SK-MEL-5 (cell line): ENCODE results near the gene ENO2. TPM values are rescaled to one million over a fixed set of nuclear protein-coding genes. Genes with fewer than 3 reads are reported as not detected.

Experiments used
- DNase-seq: peaks from one replicate; pipeline ENCODE4 v3.0.0-alpha.2; 2016; ENCODE audit warnings: low read depth, low spot score
- in situ Hi-C: cut with HindIII; loops from 2 replicates; pipeline ENCODE4 v1.10.0; 2016; ENCODE audit warnings: low sequenced_read_pairs, high pct_unique_total_duplicates, low pct_unique_long_range_greater_than_20kb
- small RNA-seq, 2 experiments: library from RNA; depleted of rRNA; stranded (forward); fragments of <200 nt; gene quantifications; one replicate each; pipeline ENCODE3, GENCODE V24; 2014
- total RNA-seq: library from RNA; depleted of rRNA; stranded (reverse); fragments of >200 nt; shearing (Covaris generic); gene quantifications from 2 replicates; pipeline ENCODE4 v1.2.3, GENCODE V29; 2014; rRNA removed

The ENO2 gene
- total RNA-seq, 1 experiment from 2014 or later, result 14.5 TPM

GRCh38 chr12:6963016-6963731 is 48.8 kb downstream of the ENO2 start:
- in situ Hi-C loops, result no loop called here
- DNase-seq, result no peak

DNA sequence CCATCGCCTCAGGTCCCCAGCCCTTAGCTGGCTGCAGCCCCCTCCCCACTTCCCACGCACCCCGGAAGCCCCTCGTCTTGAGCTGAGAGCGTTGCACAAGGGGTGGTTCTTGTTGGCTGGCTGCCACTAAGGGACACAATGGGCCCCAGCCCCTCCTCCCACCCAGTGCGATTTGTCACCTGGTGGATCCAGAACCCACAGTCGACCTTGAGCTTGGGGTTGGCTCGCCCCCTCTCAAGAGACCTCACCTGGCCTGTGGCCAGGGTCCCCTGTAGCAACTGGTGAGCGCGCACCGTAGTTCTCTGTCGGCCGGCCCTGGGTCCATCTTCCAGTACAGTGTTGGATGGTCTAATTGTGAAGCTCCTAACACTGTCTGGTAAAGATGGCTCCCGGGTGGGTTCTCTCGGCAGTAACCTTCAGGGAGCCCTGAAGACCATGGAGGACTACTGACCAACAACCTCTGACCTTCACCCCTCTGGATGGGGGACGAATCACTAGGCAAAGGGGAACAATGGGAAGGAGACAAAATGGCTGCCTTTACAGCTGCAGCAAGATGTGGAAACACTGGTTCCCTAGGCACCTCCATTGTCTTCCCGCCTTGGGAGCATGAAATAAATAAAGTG is 49.5 kb downstream of the ENO2 start:
- in situ Hi-C loops, result no loop called here
- no peak for DNase-seq

GRCh38 chr12:6964605-6965025 is 50.2 kb downstream of the ENO2 start:
- in situ Hi-C loops, result no loop called here

DNA sequence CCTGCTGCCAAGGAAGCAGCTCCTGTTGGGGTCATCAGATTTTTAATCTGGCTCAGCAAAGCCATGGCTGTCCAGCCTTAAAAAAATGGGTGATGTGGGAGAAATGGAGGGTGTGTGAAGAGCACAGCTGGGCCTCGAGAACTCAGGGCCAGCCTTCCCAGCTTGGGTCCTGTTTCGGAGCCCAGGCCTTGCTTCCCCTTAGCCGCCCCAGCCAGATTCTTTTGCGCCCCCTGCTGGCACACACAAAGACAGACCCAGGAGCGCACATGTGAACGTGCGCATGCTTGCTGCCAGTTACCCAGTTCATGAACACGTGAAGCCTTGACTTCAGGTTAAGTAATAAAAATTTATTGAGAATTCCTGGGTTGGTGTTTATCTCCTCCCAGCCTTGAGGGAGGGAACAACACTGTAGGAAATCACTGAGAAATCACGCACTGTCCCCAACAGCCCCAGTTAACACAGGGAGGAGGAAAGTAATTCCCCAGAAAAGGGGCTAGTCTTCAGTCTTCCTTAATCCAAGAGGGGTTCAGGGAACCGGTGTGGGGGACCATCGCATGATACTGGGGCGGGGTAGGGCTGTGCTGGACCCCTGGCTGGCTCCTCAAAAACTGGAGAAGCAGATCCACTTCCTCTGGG is 50.8 kb downstream of the ENO2 start:
- peak; percentile 88 for DNase-seq
- in situ Hi-C loops, result no loop called here

More at GRCh38 chr12:6964605-6965025, 50.2 kb downstream of the ENO2 start:
- no peak for DNase-seq

DNA sequence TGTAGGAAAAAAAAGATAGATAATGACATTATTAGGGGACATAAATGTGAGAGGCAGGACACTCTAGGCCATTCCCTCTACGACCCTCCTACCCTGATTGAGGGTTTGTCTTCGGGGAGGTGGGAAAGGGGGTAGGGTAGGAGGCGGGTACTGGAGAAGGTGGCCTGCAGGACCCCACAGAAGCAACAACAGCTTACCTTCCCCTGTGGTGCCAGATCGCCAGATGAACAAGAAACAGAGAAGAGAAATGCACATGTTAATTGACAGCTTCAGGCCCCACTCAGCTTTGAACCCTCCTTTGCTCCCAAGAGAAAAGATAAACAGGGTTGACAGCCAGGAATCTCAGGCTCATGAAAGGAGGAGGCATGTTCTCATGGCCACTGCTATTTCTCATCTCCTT is 51.3 kb downstream of the ENO2 start:
- in situ Hi-C loops, result no loop called here
- DNase-seq, result no peak

GRCh38 chr12:6966351-6966750 is 52.0 kb downstream of the ENO2 start:
- in situ Hi-C loops, result no loop called here
- DNase-seq, result no peak

DNA sequence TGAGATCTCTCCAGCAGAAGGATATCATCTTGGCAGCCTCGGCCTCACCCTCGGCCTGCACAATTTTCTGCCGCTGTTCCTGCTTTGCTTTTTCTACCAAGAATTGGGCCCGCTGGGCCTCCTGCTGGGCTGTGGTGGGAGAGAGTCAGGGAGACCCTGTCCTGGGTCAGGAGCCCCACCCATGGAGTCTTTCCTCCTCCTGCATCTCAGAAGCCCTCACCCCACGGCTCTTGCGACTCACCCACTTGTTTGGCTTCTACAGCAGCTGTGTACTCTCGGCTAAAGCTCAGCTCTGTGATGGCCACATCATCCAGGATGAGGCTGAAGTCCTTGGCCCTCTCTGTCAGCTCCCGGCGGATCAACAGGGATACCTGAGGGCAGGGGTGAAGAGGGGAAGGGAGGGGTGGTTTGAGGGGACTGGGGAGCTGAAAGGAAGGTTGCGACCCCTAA is 53.3 kb downstream of the ENO2 start:
- in situ Hi-C loops, result no loop called here
- no peak for DNase-seq

GRCh38 chr12:6968426-6968825 is 54.0 kb downstream of the ENO2 start:
- DNase-seq, result no peak
- in situ Hi-C loops, result no loop called here

GRCh38 chr12:6970096-6970527 is 55.7 kb downstream of the ENO2 start:
- no peak for DNase-seq
- in situ Hi-C loops, result no loop called here

Small RNA genes within 50 kb of the gene (small RNA-seq; reads per million reads assigned to genes)
- gene MIR141, result 0.02 to 0.29 reads per million in 2 experiments
- 0 to 0.10 reads per million in 2 experiments for gene MIR200C
- 0 reads per million in 2 experiments for gene RNU7-1
- 0.38 to 1.6 reads per million in 2 experiments for gene SCARNA12

Other genes with a start within 250 kb of the ENO2 start
- 20.9 and 24.4 TPM in 2 replicates for gene ZNF384, start 225.2 kb upstream of the ENO2 start, total RNA-seq
- gene PIANP, start 213.8 kb upstream of the ENO2 start, total RNA-seq, result not detected in 2 replicates
- gene COPS7A, start 190.5 kb upstream of the ENO2 start, total RNA-seq, result 122 and 133 TPM in 2 replicates
- gene MLF2, start 161.4 kb upstream of the ENO2 start, total RNA-seq, result 134 TPM in 2 replicates
- gene PTMS, start 148.2 kb upstream of the ENO2 start, total RNA-seq, result 88.9 and 92.6 TPM in 2 replicates
- gene LAG3, start 142.1 kb upstream of the ENO2 start, total RNA-seq, result 0.13 TPM in 1 of 2 replicates, not detected in the other
- 0.05 TPM in 1 of 2 replicates, not detected in the other for gene CD4, start 125.1 kb upstream of the ENO2 start, total RNA-seq
- 0.08 and 1.5 TPM in 2 replicates for gene GPR162, start 92.8 kb upstream of the ENO2 start, total RNA-seq
- gene P3H3, start 86.2 kb upstream of the ENO2 start, total RNA-seq, result 10.3 and 10.8 TPM in 2 replicates
- 0.08 TPM in 1 of 2 replicates, not detected in the other for gene GNB3, start 73.7 kb upstream of the ENO2 start, total RNA-seq
- gene CDCA3, start 63.3 kb upstream of the ENO2 start, total RNA-seq, result 47.1 and 52.3 TPM in 2 replicates
- gene USP5, start 62.4 kb upstream of the ENO2 start, total RNA-seq, result 87.9 and 92.6 TPM in 2 replicates
- 1,835 and 2,004 TPM in 2 replicates for gene TPI1, start 47.0 kb upstream of the ENO2 start, total RNA-seq
- 6.4 and 8.3 TPM in 2 replicates for gene SPSB2, start 41.3 kb upstream of the ENO2 start, total RNA-seq
- 10.0 and 10.7 TPM in 2 replicates for gene LRRC23, start 9.8 kb upstream of the ENO2 start, total RNA-seq
- 3.1 and 5.0 TPM in 2 replicates for gene ATN1, start 13.4 kb downstream of the ENO2 start, total RNA-seq
- not detected in 2 replicates for gene RNU7-1, start 29.2 kb downstream of the ENO2 start, total RNA-seq
- gene C12orf57, start 29.4 kb downstream of the ENO2 start, total RNA-seq, result 118 and 135 TPM in 2 replicates
- not detected in 2 replicates for gene PTPN6, start 36.8 kb downstream of the ENO2 start, total RNA-seq
- 410 and 413 TPM in 2 replicates for gene PHB2, start 56.1 kb downstream of the ENO2 start, total RNA-seq
- 62.9 and 70.8 TPM in 2 replicates for gene EMG1, start 56.3 kb downstream of the ENO2 start, total RNA-seq
- 12.9 and 15.6 TPM in 2 replicates for gene LPCAT3, start 103.9 kb downstream of the ENO2 start, total RNA-seq
- 3.3 and 3.6 TPM in 2 replicates for gene C1S, start 146.1 kb downstream of the ENO2 start, total RNA-seq
- gene C1R, start 177.9 kb downstream of the ENO2 start, total RNA-seq, result 2.0 and 2.5 TPM in 2 replicates
- 1.9 and 3.8 TPM in 2 replicates for gene C1RL, start 194.6 kb downstream of the ENO2 start, total RNA-seq
- gene RBP5, start 214.3 kb downstream of the ENO2 start, total RNA-seq, result not detected in 2 replicates
- gene CLSTN3, start 215.8 kb downstream of the ENO2 start, total RNA-seq, result 1.0 TPM in 2 replicates